ENCODE data around the gene WEE1.

The WEE1 gene

DNA sequence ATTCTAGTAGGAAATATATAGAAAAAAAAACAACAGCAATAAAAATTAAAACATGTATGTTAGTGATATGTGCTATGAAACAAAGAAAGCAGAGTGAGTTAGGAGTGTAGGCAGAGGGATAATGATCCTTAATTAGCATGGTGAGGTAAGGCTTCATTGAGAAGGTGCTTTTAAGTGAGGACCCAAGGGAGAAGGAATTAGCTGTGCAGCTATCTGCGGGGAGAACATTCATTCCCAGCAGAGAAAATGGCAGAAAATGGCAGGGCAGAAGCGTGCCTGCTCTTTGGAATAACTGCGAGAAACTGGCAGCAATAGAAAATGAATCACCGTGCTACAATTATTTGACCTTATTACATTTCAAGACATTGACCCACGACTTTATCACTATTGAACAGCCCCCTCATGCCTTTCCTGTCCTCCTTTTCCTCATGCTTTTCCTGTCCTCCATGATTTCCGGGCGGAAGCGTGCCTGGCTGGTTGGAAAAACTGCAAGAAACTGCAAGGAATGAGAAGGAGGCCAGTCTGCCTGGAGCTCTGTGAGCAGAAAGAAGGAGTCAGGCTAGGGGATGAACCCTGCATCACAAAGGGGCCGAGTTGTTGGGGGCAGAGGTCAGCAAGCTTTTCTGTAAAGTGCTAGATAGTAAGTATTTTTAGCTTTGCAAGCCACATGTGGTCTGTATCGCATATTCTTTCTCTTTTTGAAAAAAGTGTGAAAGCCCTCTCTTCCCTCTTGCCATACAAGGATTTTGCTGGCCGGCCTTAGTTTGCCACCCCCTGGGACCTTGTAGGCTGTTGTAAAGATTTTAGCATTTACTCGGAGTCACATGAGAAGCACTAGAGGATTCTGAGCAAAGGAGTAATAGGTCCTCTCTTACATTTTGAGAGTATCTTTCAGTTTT is 53.3 kb downstream of the WEE1 start:
- no peaks in the 10 kb centered on the region for H3K4me1 ChIP-seq (ENCODE audit: control insufficient read depth, insufficient read depth, low read length)
- ChIA-PET CTCF (interaction anchor here (0.6 to 1.0 kb wide), 2 partner anchors 92 to 1818 kb away, joined by 3 read pairs; no protein-coding TSS in a partner anchor), POLR2A (no interaction called here)
- H3K36me3 ChIP-seq (ENCODE audit: control insufficient read depth in 2 of 2, insufficient read depth in 1 of 2, low read length in 2 of 2), result no peaks in the 10 kb centered on the region
- no peak overlapping the region for H3K4me3 ChIP-seq (ENCODE audit: low read depth, low read length)
- TF ChIP-seq ZNF623 (tag by site-specific recombination; IDR thresholded peaks at IDR 0.05) (no peak), ZNF664 (tag by site-specific recombination; IDR thresholded peaks at IDR 0.05) (peak; percentile 44; the same call in 1 of the 2 replicates), ZSCAN23 (tag by site-specific recombination; IDR thresholded peaks at IDR 0.05) (no peak), RBAK (tag by site-specific recombination; IDR thresholded peaks at IDR 0.05) (no peak), ZNF426 (tag by site-specific recombination; IDR thresholded peaks at IDR 0.05) (no peak)
- TF ChIP-seq, protein P1, sequence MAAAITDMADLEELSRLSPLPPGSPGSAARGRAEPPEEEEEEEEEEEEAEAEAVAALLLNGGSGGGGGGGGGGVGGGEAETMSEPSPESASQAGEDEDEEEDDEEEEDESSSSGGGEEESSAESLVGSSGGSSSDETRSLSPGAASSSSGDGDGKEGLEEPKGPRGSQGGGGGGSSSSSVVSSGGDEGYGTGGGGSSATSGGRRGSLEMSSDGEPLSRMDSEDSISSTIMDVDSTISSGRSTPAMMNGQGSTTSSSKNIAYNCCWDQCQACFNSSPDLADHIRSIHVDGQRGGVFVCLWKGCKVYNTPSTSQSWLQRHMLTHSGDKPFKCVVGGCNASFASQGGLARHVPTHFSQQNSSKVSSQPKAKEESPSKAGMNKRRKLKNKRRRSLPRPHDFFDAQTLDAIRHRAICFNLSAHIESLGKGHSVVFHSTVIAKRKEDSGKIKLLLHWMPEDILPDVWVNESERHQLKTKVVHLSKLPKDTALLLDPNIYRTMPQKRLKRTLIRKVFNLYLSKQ (tag by site-specific recombination; IDR thresholded peaks at IDR 0.05; ENCODE audit: borderline replicate concordance), result no peak
- TF ChIP-seq, protein P2, sequence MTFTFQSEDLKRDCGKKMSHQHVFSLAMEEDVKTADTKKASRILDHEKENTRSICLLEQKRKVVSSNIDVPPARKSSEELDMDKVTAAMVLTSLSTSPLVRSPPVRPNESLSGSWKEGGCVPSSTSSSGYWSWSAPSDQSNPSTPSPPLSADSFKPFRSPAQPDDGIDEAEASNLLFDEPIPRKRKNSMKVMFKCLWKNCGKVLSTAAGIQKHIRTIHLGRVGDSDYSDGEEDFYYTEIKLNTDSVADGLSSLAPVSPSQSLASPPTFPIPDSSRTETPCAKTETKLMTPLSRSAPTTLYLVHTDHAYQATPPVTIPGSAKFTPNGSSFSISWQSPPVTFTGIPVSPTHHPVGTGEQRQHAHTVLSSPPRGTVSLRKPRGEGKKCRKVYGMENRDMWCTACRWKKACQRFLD (tag by site-specific recombination; IDR thresholded peaks at IDR 0.05), result no peak
- H3K27ac ChIP-seq (ENCODE audit: extremely low read depth, low read depth, low read length), result no peak overlapping the region
- H3K9me3 ChIP-seq (ENCODE audit: control insufficient read depth, insufficient read depth, low read depth, low read length), result no peaks in the 10 kb centered on the region

DNA sequence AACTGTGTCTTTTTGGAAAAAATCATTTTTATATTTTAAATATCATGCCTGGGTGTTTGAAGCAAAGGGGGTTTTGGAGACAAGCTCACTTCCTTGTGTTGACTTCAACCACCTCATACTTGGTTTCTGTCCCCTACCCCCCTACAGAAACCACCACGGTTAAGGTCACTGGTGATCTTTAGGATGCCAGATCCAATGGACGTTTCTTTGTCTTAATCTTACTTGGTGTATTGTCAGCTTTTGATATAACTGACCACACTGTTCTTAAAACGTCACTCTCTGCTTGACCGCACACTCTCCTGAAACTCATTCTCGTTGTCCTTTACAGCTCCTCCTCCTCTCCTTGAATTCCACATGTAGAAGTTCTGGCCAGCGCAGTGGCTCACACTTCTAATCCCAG is 55.6 kb downstream of the WEE1 start:
- CTCF ChIA-PET, result interaction anchor here (1.2 kb wide), 1 partner anchor 94 kb away, joined by 3 read pairs; no protein-coding TSS in a partner anchor
- Histone ChIP-seq H3K36me3 (ENCODE audit: control insufficient read depth in 2 of 2, insufficient read depth in 1 of 2, low read length in 2 of 2) (no peaks in the 10 kb centered on the region), H3K4me1 (ENCODE audit: control insufficient read depth, insufficient read depth, low read length) (no peaks in the 10 kb centered on the region), H3K4me3 (ENCODE audit: low read depth, low read length) (no peak overlapping the region), H3K27ac (ENCODE audit: extremely low read depth, low read depth, low read length) (no peak overlapping the region), H3K9me3 (ENCODE audit: control insufficient read depth, insufficient read depth, low read depth, low read length) (no peaks in the 10 kb centered on the region)
- POLR2A ChIA-PET, result no interaction called here
- TF ChIP-seq ZNF24 (tag by site-specific recombination; IDR thresholded peaks at IDR 0.05) (no peak), ZNF266 (tag by site-specific recombination; IDR thresholded peaks at IDR 0.05; ENCODE audit: low read depth) (no peak), ZNF785 (tag by site-specific recombination; IDR thresholded peaks at IDR 0.05) (no peak), ZNF19 (tag by site-specific recombination; IDR thresholded peaks at IDR 0.05; ENCODE audit: low read depth) (no peak), ZNF155 (tag by site-specific recombination; IDR thresholded peaks at IDR 0.05) (no peak), ZNF654 (tag by site-specific recombination; IDR thresholded peaks at IDR 0.05; ENCODE audit: low read depth) (no peak), ZNF157 (tag by site-specific recombination; IDR thresholded peaks at IDR 0.05) (no peak), ZNF391 (tag by site-specific recombination; IDR thresholded peaks at IDR 0.05; ENCODE audit: borderline replicate concordance, low read depth) (no peak), ZNF138 (tag by site-specific recombination; IDR thresholded peaks at IDR 0.05; ENCODE audit: borderline replicate concordance) (no peak), ZNF10 (tag by site-specific recombination; IDR thresholded peaks at IDR 0.05) (no peak), ZNF404 (tag by site-specific recombination; IDR thresholded peaks at IDR 0.05) (no peak), ZNF366 (tag by site-specific recombination; conservative IDR thresholded peaks at IDR 0.05) (no peak), ZFP3 (tag by site-specific recombination; IDR thresholded peaks at IDR 0.05; ENCODE audit: low read depth) (no peak)
- TF ChIP-seq, protein P3, sequence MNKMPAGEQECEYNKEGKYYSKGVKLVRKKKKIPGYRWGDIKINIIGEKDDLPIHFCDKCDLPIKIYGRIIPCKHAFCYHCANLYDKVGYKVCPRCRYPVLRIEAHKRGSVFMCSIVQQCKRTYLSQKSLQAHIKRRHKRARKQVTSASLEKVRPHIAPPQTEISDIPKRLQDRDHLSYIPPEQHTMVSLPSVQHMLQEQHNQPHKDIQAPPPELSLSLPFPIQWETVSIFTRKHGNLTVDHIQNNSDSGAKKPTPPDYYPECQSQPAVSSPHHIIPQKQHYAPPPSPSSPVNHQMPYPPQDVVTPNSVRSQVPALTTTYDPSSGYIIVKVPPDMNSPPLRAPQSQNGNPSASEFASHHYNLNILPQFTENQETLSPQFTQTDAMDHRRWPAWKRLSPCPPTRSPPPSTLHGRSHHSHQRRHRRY (tag by site-specific recombination; IDR thresholded peaks at IDR 0.05), result no peak
- TF ChIP-seq, protein P4, sequence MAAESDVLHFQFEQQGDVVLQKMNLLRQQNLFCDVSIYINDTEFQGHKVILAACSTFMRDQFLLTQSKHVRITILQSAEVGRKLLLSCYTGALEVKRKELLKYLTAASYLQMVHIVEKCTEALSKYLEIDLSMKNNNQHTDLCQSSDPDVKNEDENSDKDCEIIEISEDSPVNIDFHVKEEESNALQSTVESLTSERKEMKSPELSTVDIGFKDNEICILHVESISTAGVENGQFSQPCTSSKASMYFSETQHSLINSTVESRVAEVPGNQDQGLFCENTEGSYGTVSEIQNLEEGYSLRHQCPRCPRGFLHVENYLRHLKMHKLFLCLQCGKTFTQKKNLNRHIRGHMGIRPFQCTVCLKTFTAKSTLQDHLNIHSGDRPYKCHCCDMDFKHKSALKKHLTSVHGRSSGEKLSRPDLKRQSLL (tag by site-specific recombination; IDR thresholded peaks at IDR 0.05), result no peak
- TF ChIP-seq, protein P5, sequence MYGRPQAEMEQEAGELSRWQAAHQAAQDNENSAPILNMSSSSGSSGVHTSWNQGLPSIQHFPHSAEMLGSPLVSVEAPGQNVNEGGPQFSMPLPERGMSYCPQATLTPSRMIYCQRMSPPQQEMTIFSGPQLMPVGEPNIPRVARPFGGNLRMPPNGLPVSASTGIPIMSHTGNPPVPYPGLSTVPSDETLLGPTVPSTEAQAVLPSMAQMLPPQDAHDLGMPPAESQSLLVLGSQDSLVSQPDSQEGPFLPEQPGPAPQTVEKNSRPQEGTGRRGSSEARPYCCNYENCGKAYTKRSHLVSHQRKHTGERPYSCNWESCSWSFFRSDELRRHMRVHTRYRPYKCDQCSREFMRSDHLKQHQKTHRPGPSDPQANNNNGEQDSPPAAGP (tag by site-specific recombination; IDR thresholded peaks at IDR 0.05), result no peak
- TF ChIP-seq, protein P6, sequence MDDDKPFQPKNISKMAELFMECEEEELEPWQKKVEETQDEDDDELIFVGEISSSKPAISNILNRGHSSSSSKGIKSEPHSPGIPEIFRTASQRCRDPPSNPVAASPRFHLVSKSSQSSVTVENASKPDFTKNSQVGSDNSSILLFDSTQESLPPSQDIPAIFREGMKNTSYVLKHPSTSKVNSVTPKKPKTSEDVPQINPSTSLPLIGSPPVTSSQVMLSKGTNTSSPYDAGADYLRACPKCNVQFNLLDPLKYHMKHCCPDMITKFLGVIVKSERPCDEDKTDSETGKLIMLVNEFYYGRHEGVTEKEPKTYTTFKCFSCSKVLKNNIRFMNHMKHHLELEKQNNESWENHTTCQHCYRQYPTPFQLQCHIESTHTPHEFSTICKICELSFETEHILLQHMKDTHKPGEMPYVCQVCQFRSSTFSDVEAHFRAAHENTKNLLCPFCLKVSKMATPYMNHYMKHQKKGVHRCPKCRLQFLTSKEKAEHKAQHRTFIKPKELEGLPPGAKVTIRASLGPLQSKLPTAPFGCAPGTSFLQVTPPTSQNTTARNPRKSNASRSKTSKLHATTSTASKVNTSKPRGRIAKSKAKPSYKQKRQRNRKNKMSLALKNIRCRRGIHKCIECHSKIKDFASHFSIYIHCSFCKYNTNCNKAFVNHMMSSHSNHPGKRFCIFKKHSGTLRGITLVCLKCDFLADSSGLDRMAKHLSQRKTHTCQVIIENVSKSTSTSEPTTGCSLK (tag by site-specific recombination; IDR thresholded peaks at IDR 0.05), result no peak

Data from HEK293 (cell line).